T-helper 2 cell (primary cell): Measurements from ENCODE around the gene CEP41.

Experiments used
- DNase-seq, 5 experiments: peaks; one replicate each; pipeline versions ENCODE4 v3.0.0 to v3.0.0-alpha.2; 2012 to 2022

CEP41 gene

GRCh38 chr7:130367836-130368746 is 72.7 kb downstream of the CEP41 start:
- DNase-seq = no peak

- DNase-seq = peak in 3 of 5 experiments; percentile 19 to 39 (median 23)
Measured at GRCh38 chr7:130367088-130367755, 73.6 kb downstream of the CEP41 start.

- no peak for DNase-seq
Measured at GRCh38 chr7:130366564-130366963, 74.3 kb downstream of the CEP41 start.

GRCh38 chr7:130365511-130366441 is 75.0 kb downstream of the CEP41 start:
- no peak for DNase-seq

- DNase-seq = no peak
Measured at GRCh38 chr7:130365088-130365487, 75.7 kb downstream of the CEP41 start.

GRCh38 chr7:130364451-130364850 is 76.4 kb downstream of the CEP41 start:
- DNase-seq = no peak

- no peak for DNase-seq
Measured at GRCh38 chr7:130363026-130363847, 77.6 kb downstream of the CEP41 start.

- DNase-seq = no peak
Measured at GRCh38 chr7:130362251-130362816, 78.5 kb downstream of the CEP41 start.

GRCh38 chr7:130361681-130362080 is 79.1 kb downstream of the CEP41 start:
- no peak for DNase-seq

- no peak for DNase-seq
Measured at GRCh38 chr7:130360518-130360917, 80.3 kb downstream of the CEP41 start.

GRCh38 chr7:130359276-130359857 is 81.4 kb downstream of the CEP41 start:
- no peak for DNase-seq

GRCh38 chr7:130358471-130358870 is 82.3 kb downstream of the CEP41 start:
- no peak for DNase-seq

GRCh38 chr7:130356876-130357611 is 83.8 kb downstream of the CEP41 start:
- DNase-seq = no peak

- no peak for DNase-seq
Measured at GRCh38 chr7:130356121-130356875, 84.5 kb downstream of the CEP41 start.

GRCh38 chr7:130353196-130353595 is 87.6 kb downstream of the CEP41 start:
- DNase-seq = no peak

GRCh38 chr7:130352194-130353074 is 88.4 kb downstream of the CEP41 start:
- DNase-seq = no peak

GRCh38 chr7:130351791-130352090 is 89.1 kb downstream of the CEP41 start:
- DNase-seq = no peak

GRCh38 chr7:130350945-130351790 is 89.6 kb downstream of the CEP41 start:
- DNase-seq = no peak
